ENCODE results near the gene UNK. TPM values are rescaled to one million over a fixed set of nuclear protein-coding genes. Genes with fewer than 3 reads are reported as not detected.

Gene UNK
- total and polyA plus RNA-seq, 10 donors, result 19.0 to 53.8 (median 46.2) TPM

- peak; percentile 96 for DNase-seq
- WGBS, 5 donors, result 0 to 1% (median 0%) methylated on average over 30 to 71 of the region's 71 CpGs
- TF ChIP-seq POLR2A (IDR thresholded peaks at IDR 0.05) (no peak), POLR2AphosphoS5 (IDR thresholded peaks at IDR 0.05) (peak; percentile 71 to 87 (median 86)), CTCF (IDR thresholded peaks at IDR 0.05 in 8 of 11, conservative IDR thresholded peaks at IDR 0.05 in 3 of 11) (peak; percentile 10 to 84 (median 69))
- intact Hi-C loops (cut with DNase I; ENCODE audit: low total_unique reads), result no loop called here
- peaks cover 12 to 33% (median 28%) of the 10 kb centered on the region in 6 donors for H3K4me1 ChIP-seq
- H3K27me3 ChIP-seq (replicated peaks in 1 of 7), result no peaks in the 10 kb centered on the region
- H3K9me3 ChIP-seq, result no peaks in the 10 kb centered on the region
- peak within 1 kb of the TSS; percentile 69 to 87 (median 80) for H3K4me3 ChIP-seq
- H3K36me3 ChIP-seq, result peaks cover 0 to 24% (median 0%) of the 10 kb centered on the region in 6 donors
- H3K27ac ChIP-seq, result peak within 1 kb of the TSS; percentile 78 to 92 (median 90)
Measured at GRCh38 chr17:75764711-75765421, 19.7 kb upstream of the UNK start, which contains the start of gene GALK1. Gene GALK1 (minus strand): TSS chr17:75765192. CDS start chr17:75765136, 56 bp downstream.

GRCh38 chr17:75765981-75766380 is 18.6 kb upstream of the UNK start:
- Histone ChIP-seq H3K27me3 (replicated peaks in 1 of 7) (no peaks in the 10 kb centered on the region), H3K36me3 (peaks cover 0 to 17% (median 0%) of the 10 kb centered on the region in 6 donors), H3K4me1 (peaks cover 12 to 33% (median 28%) of the 10 kb centered on the region in 6 donors), H3K9me3 (no peaks in the 10 kb centered on the region), H3K4me3 (no peak overlapping the region), H3K27ac (peak overlapping the region; percentile 78 to 92 (median 90))
- no peak for TF ChIP-seq POLR2AphosphoS5 (IDR thresholded peaks at IDR 0.05)
- TF ChIP-seq POLR2A (IDR thresholded peaks at IDR 0.05), result no peak
- WGBS, 5 donors, result 85 to 98% (median 97%) methylated on average over 4 of the region's 4 CpGs
- intact Hi-C loops (cut with DNase I; ENCODE audit: low total_unique reads), result no loop called here
- peak; percentile 73 for DNase-seq

GRCh38 chr17:75767881-75768280 is 16.7 kb upstream of the UNK start:
- no peaks in the 10 kb centered on the region for H3K27me3 ChIP-seq (replicated peaks in 1 of 7)
- no peak overlapping the region for H3K4me3 ChIP-seq
- no peak for TF ChIP-seq CTCF (IDR thresholded peaks at IDR 0.05 in 8 of 11, conservative IDR thresholded peaks at IDR 0.05 in 3 of 11)
- TF ChIP-seq POLR2A (IDR thresholded peaks at IDR 0.05), result no peak
- no peak for TF ChIP-seq POLR2AphosphoS5 (IDR thresholded peaks at IDR 0.05)
- H3K36me3 ChIP-seq, result peaks cover 0 to 6% (median 0%) of the 10 kb centered on the region in 6 donors
- WGBS, 5 donors, result 89 to 95% (median 92%) methylated on average over 8 of the region's 8 CpGs
- H3K27ac ChIP-seq, result no peak overlapping the region
- H3K9me3 ChIP-seq, result no peaks in the 10 kb centered on the region
- peak; percentile 18 for DNase-seq
- intact Hi-C loops (cut with DNase I; ENCODE audit: low total_unique reads), result no loop called here
- peaks cover 12 to 37% (median 26%) of the 10 kb centered on the region in 6 donors for H3K4me1 ChIP-seq

- no peaks in the 10 kb centered on the region for H3K27me3 ChIP-seq (replicated peaks in 1 of 7)
- H3K4me3 ChIP-seq, result no peak overlapping the region
- no peaks in the 10 kb centered on the region for H3K9me3 ChIP-seq
- WGBS, 5 donors, result 83 to 97% (median 90%) methylated on average over 3 of the region's 3 CpGs
- no peak overlapping the region for H3K27ac ChIP-seq
- H3K36me3 ChIP-seq, result peaks cover 0 to 8% (median 2%) of the 10 kb centered on the region in 6 donors
- no peak for DNase-seq
- intact Hi-C loops (cut with DNase I; ENCODE audit: low total_unique reads), result no loop called here
- TF ChIP-seq CTCF (IDR thresholded peaks at IDR 0.05 in 8 of 11, conservative IDR thresholded peaks at IDR 0.05 in 3 of 11) (no peak), POLR2A (IDR thresholded peaks at IDR 0.05) (no peak), POLR2AphosphoS5 (IDR thresholded peaks at IDR 0.05) (no peak)
- H3K4me1 ChIP-seq, result peaks cover under 1 to 21% (median 9%) of the 10 kb centered on the region in 6 donors
Measured at GRCh38 chr17:75769536-75769935, 15.1 kb upstream of the UNK start.

Data from spleen (tissue), 11 donors.